Mesenchymal stem cell (in vitro differentiated cells and primary cell): ENCODE results near the gene ACTR8.

Experiments used
- DNase-seq: peaks from one replicate; pipeline ENCODE4 v3.0.0-alpha.2; 2013
- H2AFZ ChIP-seq: one replicate; pipeline ENCODE4 v1.6.1; 2013; ENCODE audit warnings: low read depth, mild to moderate bottlenecking, control low read depth, inconsistent platforms, low read length, moderate library complexity
- H2AK5ac ChIP-seq: 2 replicates; pipeline ENCODE4 v1.6.1; 2013; ENCODE audit warnings: low read length, moderate library complexity, mild to moderate bottlenecking, inconsistent platforms; ENCODE audit not compliant: severe bottlenecking
- H2BK120ac ChIP-seq: one replicate; pipeline ENCODE4 v1.6.1; 2013; ENCODE audit warnings: low read depth, mild to moderate bottlenecking, inconsistent platforms, low read length, moderate library complexity
- H2BK12ac ChIP-seq, 2 experiments: one replicate each; pipeline ENCODE4 v1.6.1; 2013; ENCODE audit warnings: inconsistent platforms in 2 of 2, low read length in 2 of 2, mild to moderate bottlenecking in 2 of 2, moderate library complexity in 2 of 2, control low read depth in 1 of 2
- H2BK15ac ChIP-seq: one replicate; pipeline ENCODE4 v1.6.1; 2013; ENCODE audit warnings: mild to moderate bottlenecking, low read depth, inconsistent platforms; ENCODE audit not compliant: poor library complexity, severe bottlenecking
- H2BK5ac ChIP-seq: 2 replicates; pipeline ENCODE4 v1.6.1; 2013; ENCODE audit warnings: low read depth, mild to moderate bottlenecking, low read length, control low read depth, inconsistent platforms; ENCODE audit not compliant: poor library complexity, severe bottlenecking
- H3K14ac ChIP-seq, 2 experiments: one replicate each; pipeline ENCODE4 v1.6.1; 2013; ENCODE audit warnings: inconsistent platforms in 2 of 2, low read length in 2 of 2, control low read depth in 1 of 2, mild to moderate bottlenecking in 1 of 2, moderate library complexity in 1 of 2
- H3K18ac ChIP-seq, 2 experiments: one replicate each; pipeline ENCODE4 v1.6.1; 2013; ENCODE audit warnings: inconsistent platforms in 2 of 2, low read length in 2 of 2, control low read depth in 1 of 2, low read depth in 1 of 2, mild to moderate bottlenecking in 1 of 2
- H3K23ac ChIP-seq, 2 experiments: one replicate each; pipeline ENCODE4 v1.6.1; 2013; ENCODE audit warnings: inconsistent platforms in 2 of 2, low read length in 2 of 2, mild to moderate bottlenecking in 2 of 2, moderate library complexity in 2 of 2, control low read depth in 1 of 2
- H3K27ac ChIP-seq: 2 replicates; pipeline ENCODE4 v1.5.1; 2013; ENCODE audit warnings: mild to moderate bottlenecking, moderate library complexity, low read length, control low read depth, inconsistent platforms; ENCODE audit not compliant: poor library complexity, severe bottlenecking
- H3K27me3 ChIP-seq, 2 experiments: 2 replicates each; pipeline versions ENCODE4 v1.6.1 to v1.7.0; 2013; ENCODE audit warnings: low read length in 2 of 2, mild to moderate bottlenecking in 2 of 2, moderate library complexity in 2 of 2, control low read depth in 1 of 2, inconsistent platforms in 1 of 2; ENCODE audit not compliant: control insufficient read depth in 1 of 2, insufficient read depth in 1 of 2
- H3K36me3 ChIP-seq, 2 experiments: 2 replicates each; pipeline versions ENCODE4 v1.6.1 to v1.7.0; 2013; ENCODE audit warnings: low read length in 2 of 2, control low read depth in 1 of 2, inconsistent platforms in 1 of 2, low read depth in 1 of 2, mild to moderate bottlenecking in 1 of 2; ENCODE audit not compliant: insufficient read depth in 2 of 2, control insufficient read depth in 1 of 2
- H3K4ac ChIP-seq, 2 experiments: one replicate each; pipeline ENCODE4 v1.6.1; 2013; ENCODE audit warnings: inconsistent platforms in 2 of 2, low read length in 2 of 2, mild to moderate bottlenecking in 2 of 2, moderate library complexity in 2 of 2, control low read depth in 1 of 2, low read depth in 1 of 2
- H3K4me1 ChIP-seq: 2 replicates; pipeline ENCODE4 v1.6.1; 2013; ENCODE audit warnings: low read depth, low read length, control low read depth; ENCODE audit not compliant: control insufficient read depth, insufficient read depth
- H3K4me2 ChIP-seq: 2 replicates; pipeline ENCODE4 v1.6.1; 2013; ENCODE audit warnings: low read length, mild to moderate bottlenecking, inconsistent platforms; ENCODE audit not compliant: poor library complexity, severe bottlenecking
- H3K4me3 ChIP-seq, 2 experiments: 2 replicates each; pipeline versions ENCODE4 v1.5.1 to v1.7.0; 2013; ENCODE audit warnings: low read length in 2 of 2, mild to moderate bottlenecking in 2 of 2, control low read depth in 1 of 2, low read depth in 1 of 2; ENCODE audit not compliant: insufficient read depth in 1 of 2
- H3K79me1 ChIP-seq: replicated peaks from 2 replicates; pipeline ENCODE4 v1.6.1; 2013; ENCODE audit warnings: mild to moderate bottlenecking, control low read depth, low read length, inconsistent platforms; ENCODE audit not compliant: poor library complexity, severe bottlenecking
- H3K9ac ChIP-seq: 2 replicates; pipeline ENCODE4 v1.7.0; 2013; ENCODE audit warnings: mild to moderate bottlenecking, low read length, moderate library complexity
- H3K9me3 ChIP-seq: 2 replicates; pipeline ENCODE4 v1.7.0; 2013; ENCODE audit warnings: mild to moderate bottlenecking, low read length; ENCODE audit not compliant: control insufficient read depth
- H4K8ac ChIP-seq: one replicate; pipeline ENCODE4 v1.6.1; 2013; ENCODE audit warnings: inconsistent platforms, mild to moderate bottlenecking, low read length, moderate library complexity
- H4K91ac ChIP-seq: one replicate; pipeline ENCODE4 v1.6.1; 2013; ENCODE audit warnings: mild to moderate bottlenecking, low read length, inconsistent platforms
- WGBS: methylation state at CpG from one replicate; pipeline ENCODE4 v1.1.7; 2013; ENCODE audit warnings: mixed read lengths; 5-methylcytosine and 5-hydroxymethylcytosine counted together

Gene ACTR8

GRCh38 chr3:53856964-53857363 lies 25.0 kb downstream of the ACTR8 start:
- H3K14ac ChIP-seq, result no peak overlapping the region
- no peak overlapping the region for H4K91ac ChIP-seq
- no peak overlapping the region for H2BK12ac ChIP-seq
- H3K4me3 ChIP-seq, result no peak overlapping the region
- no peak overlapping the region for H3K9ac ChIP-seq
- no peak overlapping the region for H3K4me2 ChIP-seq
- no peaks in the 10 kb centered on the region for H3K9me3 ChIP-seq
- WGBS, result 81% methylated on average over 6 of the region's 7 CpGs
- no peak for DNase-seq
- no peak overlapping the region for H2BK120ac ChIP-seq
- no peak overlapping the region for H2BK15ac ChIP-seq
- no peak overlapping the region for H2BK5ac ChIP-seq
- H4K8ac ChIP-seq, result no peak overlapping the region
- no peak overlapping the region for H2AK5ac ChIP-seq
- no peak overlapping the region for H3K27ac ChIP-seq
- H3K18ac ChIP-seq, result no peak overlapping the region
- peaks cover 9 to 25% of the 10 kb centered on the region in 2 experiments for H3K36me3 ChIP-seq
- H3K4me1 ChIP-seq, result peaks cover 8% of the 10 kb centered on the region
- no peaks in the 10 kb centered on the region for H3K79me1 ChIP-seq
- no peaks in the 10 kb centered on the region for H3K27me3 ChIP-seq
- H2AFZ ChIP-seq, result no peak overlapping the region
- H3K23ac ChIP-seq, result no peak overlapping the region
- no peak overlapping the region for H3K4ac ChIP-seq

DNA sequence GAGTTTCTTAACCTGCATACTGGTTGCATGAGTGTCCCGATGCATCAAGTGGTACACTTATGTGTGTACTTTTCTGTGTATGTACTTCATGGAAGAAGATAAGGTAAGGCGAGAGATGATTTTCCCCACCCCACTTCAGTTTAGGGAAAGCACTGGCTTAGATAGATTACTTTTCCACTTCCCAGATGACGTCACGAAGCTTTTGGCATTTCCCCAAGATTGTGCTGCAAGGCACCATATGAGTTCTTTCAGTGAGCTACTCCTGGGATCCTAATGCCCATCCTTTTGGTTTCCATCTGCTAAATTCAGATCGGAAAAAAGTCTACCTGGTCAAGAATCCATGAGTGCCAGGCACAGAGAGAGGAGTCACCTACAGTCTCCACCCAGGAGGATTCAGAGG lies 31.1 kb downstream of the ACTR8 start:
- Histone ChIP-seq H3K4me2 (no peak overlapping the region), H3K79me1 (no peaks in the 10 kb centered on the region), H3K23ac (no peak overlapping the region), H4K91ac (no peak overlapping the region), H2BK120ac (no peak overlapping the region), H3K4ac (no peak overlapping the region), H3K9me3 (no peaks in the 10 kb centered on the region), H4K8ac (no peak overlapping the region), H3K18ac (no peak overlapping the region), H2BK15ac (no peak overlapping the region), H3K9ac (no peak overlapping the region), H3K4me3 (no peak overlapping the region), H2BK12ac (no peak overlapping the region), H3K36me3 (no peaks in the 10 kb centered on the region), H3K27ac (no peak overlapping the region), H3K27me3 (peaks cover 18 to 21% of the 10 kb centered on the region in 2 experiments), H3K4me1 (peaks cover 8% of the 10 kb centered on the region), H2BK5ac (no peak overlapping the region), H2AFZ (no peak overlapping the region), H3K14ac (no peak overlapping the region), H2AK5ac (no peak overlapping the region)
- peak; percentile 14 for DNase-seq
- 85% methylated on average over 5 of the region's 5 CpGs for WGBS

GRCh38 chr3:53849916-53850315 lies 32.0 kb downstream of the ACTR8 start:
- Histone ChIP-seq H3K36me3 (no peaks in the 10 kb centered on the region), H3K18ac (no peak overlapping the region), H3K4me3 (no peak overlapping the region), H2AK5ac (no peak overlapping the region), H3K27ac (no peak overlapping the region), H3K27me3 (peaks cover 18 to 28% of the 10 kb centered on the region in 2 experiments), H4K91ac (no peak overlapping the region), H3K9me3 (no peaks in the 10 kb centered on the region), H4K8ac (no peak overlapping the region), H2BK12ac (no peak overlapping the region), H2BK5ac (no peak overlapping the region), H2AFZ (no peak overlapping the region), H3K4me1 (peaks cover 11% of the 10 kb centered on the region), H2BK15ac (no peak overlapping the region), H3K4ac (no peak overlapping the region), H3K9ac (no peak overlapping the region), H3K4me2 (no peak overlapping the region), H3K79me1 (no peaks in the 10 kb centered on the region), H3K14ac (no peak overlapping the region), H3K23ac (no peak overlapping the region), H2BK120ac (no peak overlapping the region)
- DNase-seq, result no peak
- WGBS, result 95% methylated on average over 7 of the region's 7 CpGs

DNA sequence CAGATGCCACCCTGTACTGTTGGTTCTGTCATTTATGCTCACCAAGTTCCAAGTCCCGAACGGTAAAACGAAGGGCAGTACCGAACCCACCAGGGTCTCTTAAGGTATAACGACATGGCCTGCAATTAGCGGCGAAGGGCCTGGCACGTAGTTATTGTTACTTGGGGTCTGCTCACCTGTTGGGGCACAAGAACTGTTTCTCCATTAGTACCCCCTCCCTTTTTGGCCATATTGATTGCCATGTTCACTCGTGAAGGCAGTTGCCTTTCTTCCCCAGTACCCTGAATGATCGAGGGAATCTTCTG lies 35.1 kb downstream of the ACTR8 start:
- H2BK5ac ChIP-seq, result no peak overlapping the region
- no peak overlapping the region for H3K23ac ChIP-seq
- H2AFZ ChIP-seq, result no peak overlapping the region
- H3K36me3 ChIP-seq, result no peaks in the 10 kb centered on the region
- no peaks in the 10 kb centered on the region for H3K9me3 ChIP-seq
- peak overlapping the region in 1 of 2 experiments; percentile 82 for H3K4me3 ChIP-seq
- H3K4ac ChIP-seq, result no peak overlapping the region
- H3K9ac ChIP-seq, result no peak overlapping the region
- no peak overlapping the region for H3K4me2 ChIP-seq
- H3K27ac ChIP-seq, result no peak overlapping the region
- H3K79me1 ChIP-seq, result no peaks in the 10 kb centered on the region
- no peak overlapping the region for H2BK15ac ChIP-seq
- H3K4me1 ChIP-seq, result peaks cover 14% of the 10 kb centered on the region
- DNase-seq, result no peak
- peaks cover 18 to 29% of the 10 kb centered on the region in 2 experiments for H3K27me3 ChIP-seq
- H2AK5ac ChIP-seq, result no peak overlapping the region
- WGBS, result 81% methylated on average over 10 of the region's 10 CpGs
- no peak overlapping the region for H4K91ac ChIP-seq
- no peak overlapping the region for H4K8ac ChIP-seq
- H2BK12ac ChIP-seq, result no peak overlapping the region
- no peak overlapping the region for H2BK120ac ChIP-seq
- H3K18ac ChIP-seq, result no peak overlapping the region
- no peak overlapping the region for H3K14ac ChIP-seq
